ENCODE data around the gene CLPSL2. TPM values are rescaled to one million over a fixed set of nuclear protein-coding genes. Genes with fewer than 3 reads are reported as not detected.

Gene CLPSL2
- polyA plus RNA-seq, 2 donors: not detected

GRCh38 chr6:35746516-35746915, 29.9 kb upstream of the CLPSL2 start:
- Histone ChIP-seq H3K27ac (ENCODE audit: low read depth in 2 of 2, low read length in 1 of 2) (no peak overlapping the region), H3K4me3 (ENCODE audit: low read depth in 1 of 2, low read length in 2 of 2) (no peak overlapping the region), H3K27me3 (ENCODE audit: control insufficient read depth in 1 of 2, insufficient read depth in 2 of 2, low read length in 2 of 2) (no peaks in the 10 kb centered on the region), H3K9me3 (ENCODE audit: control insufficient read depth in 2 of 2, insufficient read depth in 1 of 2, low read depth in 1 of 2, low read length in 1 of 2) (peaks cover 0 to 3% of the 10 kb centered on the region in 2 donors), H3K36me3 (ENCODE audit: control insufficient read depth in 2 of 2, insufficient read depth in 2 of 2, low read length in 1 of 2) (no peaks in the 10 kb centered on the region), H3K4me1 (ENCODE audit: control insufficient read depth in 2 of 2, insufficient read depth in 2 of 2, low read length in 1 of 2) (no peaks in the 10 kb centered on the region)
- 89 to 90% methylated on average over 3 of the region's 3 CpGs for WGBS, 2 donors

DNA sequence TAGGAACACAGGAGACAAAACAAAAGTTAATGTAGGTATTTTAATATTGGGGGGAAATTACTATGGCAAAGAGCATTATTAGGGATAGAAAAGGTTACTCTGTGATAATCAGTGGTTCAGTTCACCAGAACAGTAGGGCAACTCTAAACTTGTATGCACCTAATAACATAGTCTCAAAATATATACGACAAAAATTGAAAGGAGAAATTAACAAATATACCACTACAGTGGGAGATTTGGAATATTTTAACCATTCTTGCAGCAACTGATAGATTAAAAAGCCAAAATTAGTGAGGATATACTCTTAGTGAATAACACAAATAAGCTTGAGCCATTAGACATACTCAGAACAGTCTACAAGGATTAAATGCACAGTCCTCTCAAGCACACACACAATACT, 28.5 kb upstream of the CLPSL2 start:
- H3K36me3 ChIP-seq (ENCODE audit: control insufficient read depth in 2 of 2, insufficient read depth in 2 of 2, low read length in 1 of 2): no peaks in the 10 kb centered on the region
- H3K4me3 ChIP-seq (ENCODE audit: low read depth in 1 of 2, low read length in 2 of 2): no peak overlapping the region
- WGBS, 2 donors: 97 to 100% methylated on average over 1 of the region's 1 CpG
- no peak overlapping the region for H3K27ac ChIP-seq (ENCODE audit: low read depth in 2 of 2, low read length in 1 of 2)
- no peaks in the 10 kb centered on the region for H3K27me3 ChIP-seq (ENCODE audit: control insufficient read depth in 1 of 2, insufficient read depth in 2 of 2, low read length in 2 of 2)
- H3K4me1 ChIP-seq (ENCODE audit: control insufficient read depth in 2 of 2, insufficient read depth in 2 of 2, low read length in 1 of 2): no peaks in the 10 kb centered on the region
- peaks cover 0 to 3% of the 10 kb centered on the region in 2 donors for H3K9me3 ChIP-seq (ENCODE audit: control insufficient read depth in 2 of 2, insufficient read depth in 1 of 2, low read depth in 1 of 2, low read length in 1 of 2)

DNA sequence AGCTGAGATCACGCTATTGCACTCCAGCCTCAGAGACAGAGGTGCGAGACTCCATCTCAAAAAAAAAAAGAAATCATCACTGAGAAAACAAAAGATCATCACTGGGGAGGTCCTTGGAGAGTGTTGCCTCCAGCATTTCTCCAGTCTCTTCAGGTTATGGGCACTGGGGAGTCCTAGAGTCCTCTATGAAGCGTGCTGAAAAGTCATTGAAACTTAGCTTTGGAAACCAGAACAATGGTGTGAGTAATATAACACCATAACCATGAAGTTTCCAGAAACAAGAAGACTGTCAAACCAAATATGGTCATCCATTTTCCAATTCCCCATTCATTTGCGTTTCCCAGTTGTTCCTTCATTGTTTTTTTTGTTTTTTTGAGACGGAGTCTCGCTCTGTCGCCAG, 25.8 kb upstream of the CLPSL2 start:
- no peaks in the 10 kb centered on the region for H3K36me3 ChIP-seq (ENCODE audit: control insufficient read depth in 2 of 2, insufficient read depth in 2 of 2, low read length in 1 of 2)
- no peaks in the 10 kb centered on the region for H3K27me3 ChIP-seq (ENCODE audit: control insufficient read depth in 1 of 2, insufficient read depth in 2 of 2, low read length in 2 of 2)
- H3K4me1 ChIP-seq (ENCODE audit: control insufficient read depth in 2 of 2, insufficient read depth in 2 of 2, low read length in 1 of 2): no peaks in the 10 kb centered on the region
- H3K4me3 ChIP-seq (ENCODE audit: low read depth in 1 of 2, low read length in 2 of 2): no peak overlapping the region
- H3K9me3 ChIP-seq (ENCODE audit: control insufficient read depth in 2 of 2, insufficient read depth in 1 of 2, low read depth in 1 of 2, low read length in 1 of 2): peaks cover 0 to 3% of the 10 kb centered on the region in 2 donors
- H3K27ac ChIP-seq (ENCODE audit: low read depth in 2 of 2, low read length in 1 of 2): no peak overlapping the region
- 87 to 90% methylated on average over 7 of the region's 7 CpGs for WGBS, 2 donors

DNA sequence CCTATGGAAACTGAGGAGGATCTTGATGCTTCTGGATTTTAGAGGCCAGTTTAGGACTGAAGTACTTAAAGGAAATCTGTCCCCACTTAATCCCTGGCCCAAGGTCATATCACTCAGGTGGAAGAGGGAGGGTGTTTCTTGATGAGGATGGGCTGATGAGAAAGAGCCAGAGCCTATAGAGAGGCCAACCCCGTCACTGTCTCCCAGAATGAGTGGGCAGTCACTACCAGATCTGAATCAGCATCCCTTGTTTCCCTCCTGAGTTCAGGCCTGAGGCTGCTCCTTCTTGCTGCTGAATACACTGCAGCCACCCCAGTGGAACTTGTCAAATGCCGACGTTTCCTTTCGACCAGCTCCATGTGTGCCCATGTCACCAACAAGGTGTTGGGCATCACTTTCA, 24.8 kb upstream of the CLPSL2 start:
- Histone ChIP-seq H3K27me3 (ENCODE audit: control insufficient read depth in 1 of 2, insufficient read depth in 2 of 2, low read length in 2 of 2) (no peaks in the 10 kb centered on the region), H3K9me3 (ENCODE audit: control insufficient read depth in 2 of 2, insufficient read depth in 1 of 2, low read depth in 1 of 2, low read length in 1 of 2) (peaks cover 0 to 3% of the 10 kb centered on the region in 2 donors), H3K36me3 (ENCODE audit: control insufficient read depth in 2 of 2, insufficient read depth in 2 of 2, low read length in 1 of 2) (no peaks in the 10 kb centered on the region), H3K4me3 (ENCODE audit: low read depth in 1 of 2, low read length in 2 of 2) (no peak overlapping the region), H3K27ac (ENCODE audit: low read depth in 2 of 2, low read length in 1 of 2) (no peak overlapping the region), H3K4me1 (ENCODE audit: control insufficient read depth in 2 of 2, insufficient read depth in 2 of 2, low read length in 1 of 2) (no peaks in the 10 kb centered on the region)
- WGBS, 2 donors: 60 to 93% methylated on average over 4 of the region's 4 CpGs

- Histone ChIP-seq H3K4me1 (ENCODE audit: control insufficient read depth in 2 of 2, insufficient read depth in 2 of 2, low read length in 1 of 2) (no peaks in the 10 kb centered on the region), H3K27me3 (ENCODE audit: control insufficient read depth in 1 of 2, insufficient read depth in 2 of 2, low read length in 2 of 2) (no peaks in the 10 kb centered on the region), H3K4me3 (ENCODE audit: low read depth in 1 of 2, low read length in 2 of 2) (no peak overlapping the region), H3K9me3 (ENCODE audit: control insufficient read depth in 2 of 2, insufficient read depth in 1 of 2, low read depth in 1 of 2, low read length in 1 of 2) (peaks cover 0 to 3% of the 10 kb centered on the region in 2 donors), H3K27ac (ENCODE audit: low read depth in 2 of 2, low read length in 1 of 2) (no peak overlapping the region), H3K36me3 (ENCODE audit: control insufficient read depth in 2 of 2, insufficient read depth in 2 of 2, low read length in 1 of 2) (no peaks in the 10 kb centered on the region)
- 90 to 91% methylated on average over 4 of the region's 4 CpGs for WGBS, 2 donors
These were observed 24.1 kb upstream of the CLPSL2 start for GRCh38 chr6:35752330-35752729.

DNA sequence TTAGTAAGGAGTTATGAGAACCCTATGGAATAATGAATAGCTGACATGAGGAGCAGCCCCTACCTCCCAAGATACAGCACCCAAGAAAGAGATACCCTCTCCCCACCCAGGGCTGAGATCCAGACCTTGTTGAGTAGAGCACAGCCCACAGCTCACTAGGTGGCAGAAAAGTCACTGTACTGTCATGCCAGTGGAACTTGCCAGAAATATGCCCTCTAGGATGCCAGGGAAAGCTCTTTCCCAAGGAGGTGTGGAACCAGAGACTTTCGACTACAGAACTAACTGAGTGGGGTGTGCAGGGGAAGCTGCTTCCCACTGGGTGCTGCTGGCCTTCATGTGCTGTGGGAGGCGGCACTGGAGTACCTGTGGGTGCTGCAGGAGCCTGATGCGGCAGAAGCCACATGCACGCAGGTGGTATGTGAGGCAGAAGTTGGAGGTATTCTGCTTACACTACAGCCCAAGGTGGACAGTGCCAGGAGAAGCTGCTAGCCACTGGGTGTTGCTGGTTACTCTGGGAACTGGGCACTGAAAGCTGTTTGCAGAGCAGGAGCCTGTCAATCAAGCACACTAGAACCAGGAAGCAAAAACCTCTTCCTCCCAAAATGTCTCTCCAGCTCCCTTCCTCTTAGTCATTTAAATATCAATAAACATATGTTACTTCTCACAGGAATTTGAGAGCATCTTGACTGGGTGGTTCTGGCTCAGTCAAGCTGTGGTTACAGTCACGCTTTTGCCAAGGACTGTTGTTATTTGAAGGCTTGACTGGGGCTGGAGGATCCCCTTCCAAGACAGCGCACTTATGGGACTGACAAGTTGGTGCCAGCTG, 21.7 kb upstream of the CLPSL2 start:
- Histone ChIP-seq H3K27ac (ENCODE audit: low read depth in 2 of 2, low read length in 1 of 2) (no peak overlapping the region), H3K36me3 (ENCODE audit: control insufficient read depth in 2 of 2, insufficient read depth in 2 of 2, low read length in 1 of 2) (no peaks in the 10 kb centered on the region), H3K4me3 (ENCODE audit: low read depth in 1 of 2, low read length in 2 of 2) (no peak overlapping the region), H3K9me3 (ENCODE audit: control insufficient read depth in 2 of 2, insufficient read depth in 1 of 2, low read depth in 1 of 2, low read length in 1 of 2) (no peaks in the 10 kb centered on the region), H3K27me3 (ENCODE audit: control insufficient read depth in 1 of 2, insufficient read depth in 2 of 2, low read length in 2 of 2) (no peaks in the 10 kb centered on the region), H3K4me1 (ENCODE audit: control insufficient read depth in 2 of 2, insufficient read depth in 2 of 2, low read length in 1 of 2) (no peaks in the 10 kb centered on the region)
- WGBS, 2 donors: 75% methylated on average over 6 of the region's 6 CpGs

DNA sequence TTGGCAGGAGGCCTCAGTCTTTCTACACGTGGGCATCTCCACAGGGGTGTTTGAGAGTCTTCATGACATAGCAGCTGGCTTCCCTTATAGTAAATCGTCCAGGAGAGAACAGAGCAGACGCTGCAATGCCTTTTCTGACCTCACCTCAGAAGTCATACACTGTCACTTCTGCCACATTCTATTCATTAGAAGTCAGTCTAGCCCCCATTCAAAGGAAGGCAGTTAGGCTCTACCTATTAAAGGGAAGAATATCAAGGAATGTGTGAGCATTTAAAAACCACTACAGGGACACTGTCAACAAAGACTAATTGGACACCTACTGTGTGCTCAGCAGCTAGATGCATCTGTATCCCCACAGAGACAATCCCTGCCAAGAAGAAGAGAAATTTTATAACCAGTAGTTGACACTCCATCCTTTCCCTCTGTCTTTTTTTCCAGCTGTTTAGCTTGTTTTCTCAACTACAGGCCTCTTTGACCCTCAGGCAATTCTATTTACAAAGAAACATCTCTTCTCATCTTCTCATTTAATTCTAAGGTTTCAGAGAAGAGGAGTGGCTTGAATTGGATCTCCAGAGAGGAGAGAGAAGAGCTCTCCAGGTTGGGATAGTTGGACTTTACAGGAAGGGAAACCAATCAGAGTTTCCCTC, 21.0 kb upstream of the CLPSL2 start:
- Histone ChIP-seq H3K27me3 (ENCODE audit: control insufficient read depth in 1 of 2, insufficient read depth in 2 of 2, low read length in 2 of 2) (no peaks in the 10 kb centered on the region), H3K36me3 (ENCODE audit: control insufficient read depth in 2 of 2, insufficient read depth in 2 of 2, low read length in 1 of 2) (no peaks in the 10 kb centered on the region), H3K4me1 (ENCODE audit: control insufficient read depth in 2 of 2, insufficient read depth in 2 of 2, low read length in 1 of 2) (no peaks in the 10 kb centered on the region), H3K27ac (ENCODE audit: low read depth in 2 of 2, low read length in 1 of 2) (no peak overlapping the region), H3K9me3 (ENCODE audit: control insufficient read depth in 2 of 2, insufficient read depth in 1 of 2, low read depth in 1 of 2, low read length in 1 of 2) (no peaks in the 10 kb centered on the region), H3K4me3 (ENCODE audit: low read depth in 1 of 2, low read length in 2 of 2) (no peak overlapping the region)
- WGBS, 2 donors: 34 to 38% methylated on average over 3 of the region's 3 CpGs

DNA sequence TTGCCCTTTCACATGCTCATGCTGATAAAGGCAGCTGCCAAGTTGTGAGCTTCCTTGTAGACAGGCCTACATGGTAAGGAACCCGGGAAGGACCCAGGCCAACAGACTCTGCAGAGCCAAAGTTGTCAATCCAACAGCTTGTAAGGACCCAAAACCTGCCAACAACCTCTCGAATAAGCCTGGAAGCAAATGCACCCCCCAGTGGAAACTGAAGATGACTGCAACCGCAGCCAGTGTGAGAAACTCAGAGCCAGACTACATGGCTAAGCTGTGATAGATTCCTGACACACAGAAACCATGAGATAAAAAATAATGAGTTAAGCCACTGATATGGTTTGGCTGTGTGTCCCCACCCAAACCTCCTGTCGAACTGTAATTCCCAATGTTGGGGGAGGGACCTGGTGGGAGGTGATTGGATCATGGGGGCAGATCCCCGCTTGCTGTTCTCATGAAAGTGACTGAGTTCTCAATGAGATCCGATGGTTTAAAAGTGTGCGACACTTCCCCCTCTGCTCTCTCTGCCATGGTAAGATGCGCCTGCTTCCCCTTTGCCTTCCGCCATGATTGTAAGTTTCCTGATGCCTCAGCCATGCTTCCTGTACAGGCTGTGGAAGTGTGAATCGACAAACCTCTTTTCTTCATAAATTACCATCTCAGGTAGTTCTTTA, 18.8 kb upstream of the CLPSL2 start:
- H3K27ac ChIP-seq (ENCODE audit: low read depth in 2 of 2, low read length in 1 of 2): no peak overlapping the region
- H3K4me1 ChIP-seq (ENCODE audit: control insufficient read depth in 2 of 2, insufficient read depth in 2 of 2, low read length in 1 of 2): no peaks in the 10 kb centered on the region
- no peaks in the 10 kb centered on the region for H3K36me3 ChIP-seq (ENCODE audit: control insufficient read depth in 2 of 2, insufficient read depth in 2 of 2, low read length in 1 of 2)
- H3K27me3 ChIP-seq (ENCODE audit: control insufficient read depth in 1 of 2, insufficient read depth in 2 of 2, low read length in 2 of 2): no peaks in the 10 kb centered on the region
- WGBS, 2 donors: 51 to 60% methylated on average over 10 of the region's 10 CpGs
- no peak overlapping the region for H3K4me3 ChIP-seq (ENCODE audit: low read depth in 1 of 2, low read length in 2 of 2)
- no peaks in the 10 kb centered on the region for H3K9me3 ChIP-seq (ENCODE audit: control insufficient read depth in 2 of 2, insufficient read depth in 1 of 2, low read depth in 1 of 2, low read length in 1 of 2)

GRCh38 chr6:35759426-35759825, 17.0 kb upstream of the CLPSL2 start:
- Histone ChIP-seq H3K36me3 (ENCODE audit: control insufficient read depth in 2 of 2, insufficient read depth in 2 of 2, low read length in 1 of 2) (no peaks in the 10 kb centered on the region), H3K4me3 (ENCODE audit: low read depth in 1 of 2, low read length in 2 of 2) (no peak overlapping the region), H3K27ac (ENCODE audit: low read depth in 2 of 2, low read length in 1 of 2) (no peak overlapping the region), H3K4me1 (ENCODE audit: control insufficient read depth in 2 of 2, insufficient read depth in 2 of 2, low read length in 1 of 2) (no peaks in the 10 kb centered on the region), H3K27me3 (ENCODE audit: control insufficient read depth in 1 of 2, insufficient read depth in 2 of 2, low read length in 2 of 2) (no peaks in the 10 kb centered on the region), H3K9me3 (ENCODE audit: control insufficient read depth in 2 of 2, insufficient read depth in 1 of 2, low read depth in 1 of 2, low read length in 1 of 2) (no peaks in the 10 kb centered on the region)
- 82 to 83% methylated on average over 3 of the region's 3 CpGs for WGBS, 2 donors

Data from esophagus (tissue), 2 donors.